ENCODE results near the gene DYDC2.
"Not testable (repeated sequence)": the region's sequence is repeated elsewhere in the genome, so short reads cannot be mapped to it uniquely, and the experiment has no call there.

Gene DYDC2

DNA sequence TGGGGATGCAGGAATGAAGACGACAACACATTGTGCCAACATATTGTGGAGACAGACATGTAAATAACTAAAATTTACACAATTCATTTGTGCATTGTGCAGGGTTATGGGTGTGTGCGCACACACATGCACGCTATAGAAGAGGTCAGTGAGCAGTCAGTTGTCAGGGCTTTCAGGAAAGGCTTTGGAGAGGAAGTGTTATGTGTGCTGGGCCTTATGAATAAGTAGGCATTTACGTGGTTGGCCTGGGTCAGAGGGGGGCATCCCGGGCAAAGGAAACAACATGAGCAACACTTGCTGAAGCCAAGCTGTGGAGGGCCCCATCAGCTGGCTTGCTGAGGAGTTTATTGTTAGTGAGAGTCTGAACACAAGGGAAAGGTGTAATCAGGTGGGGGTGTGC is 55.9 kb downstream of the DYDC2 start:
- no peak for DNase-seq

DNA sequence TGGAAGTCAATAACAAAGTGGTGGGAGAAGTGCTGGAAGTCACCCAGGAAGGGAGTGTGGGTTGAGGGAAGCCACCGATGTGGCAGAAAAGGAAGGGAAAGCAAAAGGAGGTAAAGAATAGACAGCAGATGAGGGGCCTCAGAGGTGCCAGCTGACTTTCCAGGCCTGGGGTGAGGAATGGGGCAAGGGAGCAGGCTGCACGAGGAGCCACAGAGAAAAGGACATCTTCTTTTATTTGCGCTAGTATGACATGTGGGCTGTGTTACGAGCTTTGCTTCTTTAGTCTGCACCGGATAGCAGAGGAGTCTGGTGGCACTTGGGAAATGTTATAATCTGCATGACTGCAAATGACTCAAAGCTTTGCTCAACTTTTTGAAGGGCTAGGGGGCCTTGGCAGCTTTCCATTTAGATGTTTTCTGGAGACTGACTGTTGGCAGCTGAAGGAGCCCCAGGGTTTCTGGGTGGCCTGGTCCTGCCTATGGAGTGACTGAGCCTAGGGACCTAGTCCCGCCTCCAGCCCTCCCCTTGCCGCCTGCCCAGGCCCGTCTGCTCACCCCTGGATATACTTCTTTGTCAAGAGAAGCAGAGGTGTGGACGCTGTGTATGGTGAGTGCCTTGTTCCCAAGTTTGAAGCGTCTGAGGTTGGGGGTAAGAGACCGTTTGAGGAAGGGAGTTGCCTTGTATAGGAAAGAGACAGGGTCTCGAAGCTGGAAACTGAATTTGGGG is 56.9 kb downstream of the DYDC2 start:
- DNase-seq = peak in 3 of 56 donors; percentile 4 to 23 (median 19)

DNA sequence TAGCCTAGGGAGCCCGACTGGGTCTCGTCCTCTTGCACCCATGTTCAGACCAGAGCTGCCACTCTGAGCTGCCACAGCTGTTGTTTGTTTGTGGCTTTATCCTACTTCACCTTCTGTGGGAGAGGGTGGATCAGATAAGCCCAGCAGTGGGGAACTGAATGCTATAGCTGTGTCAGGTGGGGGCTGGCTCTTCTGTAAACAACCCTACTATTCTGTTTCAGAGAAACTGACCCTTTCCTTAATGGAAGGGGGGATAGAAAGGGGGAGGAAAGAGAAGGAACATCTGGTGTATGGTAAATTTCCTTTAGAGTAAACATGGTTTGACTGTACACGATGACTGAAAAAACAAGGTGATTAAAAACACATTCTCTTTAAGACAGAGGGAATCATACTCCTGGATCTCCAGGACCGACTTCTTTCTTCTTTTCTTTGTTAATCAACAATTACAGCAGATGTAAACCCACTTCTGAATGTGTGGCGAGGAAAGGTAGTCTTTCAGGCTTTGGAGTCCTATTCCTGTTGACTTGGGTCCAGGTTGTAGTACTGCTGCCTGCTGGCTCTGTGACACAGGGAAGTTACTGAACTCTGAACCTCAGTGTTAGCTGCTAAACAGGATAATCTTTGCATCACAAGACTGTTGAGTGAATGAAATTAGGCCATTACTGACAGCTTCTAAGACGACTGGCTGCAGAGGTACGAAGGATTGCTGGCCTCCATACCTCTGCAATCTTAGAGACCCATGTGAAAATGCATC is 57.7 kb downstream of the DYDC2 start:
- DNase-seq = no peak

DNA sequence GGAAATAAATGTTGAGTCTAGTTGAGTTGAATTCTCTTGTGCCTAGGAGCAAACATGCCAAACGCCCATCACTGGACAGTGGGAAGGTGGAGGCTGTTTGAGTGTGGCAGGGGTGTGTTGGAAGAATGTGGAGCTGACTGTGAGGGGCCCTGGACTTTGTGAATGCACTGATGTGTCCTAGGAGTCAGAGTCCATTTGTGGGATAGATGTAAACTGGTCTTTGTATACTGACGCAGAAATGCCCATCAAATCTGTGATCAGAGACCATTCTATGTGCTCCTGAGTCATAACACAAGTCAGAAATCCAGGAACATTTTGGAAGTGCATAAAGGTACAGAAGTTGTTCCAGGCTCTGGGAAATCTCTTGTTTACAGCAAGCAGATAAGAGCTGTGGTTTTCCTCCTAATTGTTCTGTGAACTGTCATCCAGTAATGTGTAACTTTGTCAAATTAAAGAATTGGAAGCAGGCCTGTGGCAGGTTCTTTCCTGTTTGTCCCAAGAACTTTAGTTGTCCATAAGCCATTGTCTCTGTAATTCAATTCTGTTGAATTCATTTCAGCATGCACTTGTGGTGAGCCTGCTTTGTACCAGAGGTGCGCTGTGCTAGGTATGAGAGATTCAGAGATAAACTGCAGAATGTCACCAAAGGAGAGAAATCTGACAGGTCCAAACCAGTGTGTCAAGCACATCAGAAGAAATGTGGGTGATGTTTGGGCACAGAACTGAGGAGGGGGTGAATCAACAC is 59.3 kb downstream of the DYDC2 start:
- no peak for DNase-seq

DNA sequence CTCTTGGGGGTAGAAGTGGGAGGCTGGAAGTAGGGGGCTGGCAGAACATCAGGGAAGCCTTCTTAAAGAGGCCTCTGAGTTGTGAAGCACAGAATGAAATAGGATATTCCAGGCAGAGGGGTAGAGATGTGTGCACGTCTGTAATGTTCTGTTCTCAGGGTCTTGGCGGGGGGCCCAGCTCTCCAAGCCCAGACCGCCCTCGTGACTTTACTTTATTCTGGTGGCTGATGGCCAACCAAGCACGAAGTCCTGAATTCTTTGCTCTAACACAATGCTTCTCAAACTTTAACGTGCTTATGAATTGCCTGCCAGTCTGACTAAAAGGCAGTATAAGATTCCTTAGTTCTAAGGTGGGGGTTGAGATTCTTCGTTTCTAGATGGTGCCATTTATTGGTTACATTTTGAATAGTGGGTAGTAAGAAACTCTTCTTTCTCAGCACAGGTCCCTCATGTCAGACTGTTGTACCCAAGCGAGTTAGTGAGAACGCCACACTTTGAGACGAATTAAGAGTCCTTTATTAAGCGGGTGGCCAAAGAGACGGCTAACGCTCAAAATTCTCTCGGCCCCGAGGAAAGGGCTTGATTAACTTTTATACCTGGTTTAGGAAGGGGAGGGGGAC is 60.0 kb downstream of the DYDC2 start:
- peak in 26 of 56 donors; percentile 13 to 65 (median 35) for DNase-seq

DNA sequence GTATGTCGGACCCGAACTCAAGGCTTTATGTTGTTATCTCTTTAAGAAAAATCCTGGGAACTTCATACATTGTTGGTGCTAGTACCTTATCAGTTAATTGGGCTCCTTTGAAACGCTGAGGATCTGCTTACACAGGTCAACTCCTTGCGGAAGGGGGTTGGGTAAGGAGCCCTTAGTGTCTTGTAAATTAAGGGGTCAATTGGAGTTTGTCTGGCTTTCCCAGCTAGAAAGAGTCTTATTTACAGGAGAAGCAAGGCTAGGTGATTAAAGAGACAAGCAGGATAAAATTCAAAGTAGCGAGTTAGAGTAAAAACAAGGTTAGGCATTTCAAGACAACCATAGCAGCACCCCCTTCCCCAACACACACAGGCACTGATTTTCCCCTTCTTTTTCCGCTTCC is 60.7 kb downstream of the DYDC2 start:
- not testable (repeated sequence) for DNase-seq

Data from nucleus accumbens (tissue), 56 donors.